ENCODE measurements around the gene ARMH4.

- TF ChIP-seq MAX (IDR thresholded peaks at IDR 0.05; ENCODE audit: low read depth, low read length) (no peak), POLR2A (IDR thresholded peaks at IDR 0.05; ENCODE audit: low read depth, low read length) (no peak), CHD4 (IDR thresholded peaks at IDR 0.05) (no peak), TBL1XR1 (IDR thresholded peaks at IDR 0.05; ENCODE audit: low read depth, low read length) (no peak), ZNF217 (IDR thresholded peaks at IDR 0.05) (no peak), EP300 (IDR thresholded peaks at IDR 0.05; ENCODE audit: borderline replicate concordance in 1 of 2, control insufficient read depth in 1 of 2, low read depth in 2 of 2, low read length in 2 of 2) (no peak)
Observed at GRCh38 chr14:58141893-58142292, 10.1 kb downstream of the ARMH4 start.
